Measurements from ENCODE around the gene PIK3R3. TPM values are rescaled to one million over a fixed set of nuclear protein-coding genes. Genes with fewer than 3 reads are reported as not detected.

PIK3R3 gene
- total RNA-seq, 1 experiment from 2014 or later = 36.3 TPM

- Histone ChIP-seq H3K27me3 (ENCODE audit: control insufficient read depth, insufficient read depth, low read length) (no peaks in the 10 kb centered on the region), H3K4me1 (ENCODE audit: control insufficient read depth, insufficient read depth, low read length) (peaks cover 4% of the 10 kb centered on the region; the same call in 1 of the 2 replicates), H3K36me3 (ENCODE audit: control insufficient read depth, insufficient read depth, low read length) (no peaks in the 10 kb centered on the region), H3K27ac (ENCODE audit: low read length) (no peak overlapping the region), H3K9me3 (ENCODE audit: control insufficient read depth, insufficient read depth, low read depth, low read length) (no peaks in the 10 kb centered on the region), H3K4me3 (ENCODE audit: low read depth in 2 of 2, low read length in 2 of 2) (no peak overlapping the region)
- no TSS peak for BruUV-seq (replicated peaks)
- ChIA-PET POLR2A (interaction anchor here (0.6 kb wide), 2 partner anchors 33 to 458 kb away, joined by 5 to 9 read pairs; no protein-coding TSS in a partner anchor), CTCF (no interaction called here)
- no peak for ATAC-seq
- in situ Hi-C loops (cut with HindIII; ENCODE audit: low pct_unique_long_range_greater_than_20kb, low sequenced_read_pairs) (no loop called here), intact Hi-C loops (cut with micrococcal nuclease; ENCODE audit: unreplicated experiment) (no loop called here)
- DNase-seq (ENCODE audit: low read depth, low spot score) = no peak
- TF ChIP-seq SIN3A (IDR thresholded peaks at IDR 0.05; ENCODE audit: borderline replicate concordance, insufficient read depth, low read depth, low read length) (no peak), POLR2AphosphoS5 (IDR thresholded peaks at IDR 0.05; ENCODE audit: low read depth, low read length) (no peak), CTCF (IDR thresholded peaks at IDR 0.05) (no peak), TCF7L2 (IDR thresholded peaks at IDR 0.05; ENCODE audit: low read depth, low read length) (no peak)
- TF ChIP-seq, protein P1, sequence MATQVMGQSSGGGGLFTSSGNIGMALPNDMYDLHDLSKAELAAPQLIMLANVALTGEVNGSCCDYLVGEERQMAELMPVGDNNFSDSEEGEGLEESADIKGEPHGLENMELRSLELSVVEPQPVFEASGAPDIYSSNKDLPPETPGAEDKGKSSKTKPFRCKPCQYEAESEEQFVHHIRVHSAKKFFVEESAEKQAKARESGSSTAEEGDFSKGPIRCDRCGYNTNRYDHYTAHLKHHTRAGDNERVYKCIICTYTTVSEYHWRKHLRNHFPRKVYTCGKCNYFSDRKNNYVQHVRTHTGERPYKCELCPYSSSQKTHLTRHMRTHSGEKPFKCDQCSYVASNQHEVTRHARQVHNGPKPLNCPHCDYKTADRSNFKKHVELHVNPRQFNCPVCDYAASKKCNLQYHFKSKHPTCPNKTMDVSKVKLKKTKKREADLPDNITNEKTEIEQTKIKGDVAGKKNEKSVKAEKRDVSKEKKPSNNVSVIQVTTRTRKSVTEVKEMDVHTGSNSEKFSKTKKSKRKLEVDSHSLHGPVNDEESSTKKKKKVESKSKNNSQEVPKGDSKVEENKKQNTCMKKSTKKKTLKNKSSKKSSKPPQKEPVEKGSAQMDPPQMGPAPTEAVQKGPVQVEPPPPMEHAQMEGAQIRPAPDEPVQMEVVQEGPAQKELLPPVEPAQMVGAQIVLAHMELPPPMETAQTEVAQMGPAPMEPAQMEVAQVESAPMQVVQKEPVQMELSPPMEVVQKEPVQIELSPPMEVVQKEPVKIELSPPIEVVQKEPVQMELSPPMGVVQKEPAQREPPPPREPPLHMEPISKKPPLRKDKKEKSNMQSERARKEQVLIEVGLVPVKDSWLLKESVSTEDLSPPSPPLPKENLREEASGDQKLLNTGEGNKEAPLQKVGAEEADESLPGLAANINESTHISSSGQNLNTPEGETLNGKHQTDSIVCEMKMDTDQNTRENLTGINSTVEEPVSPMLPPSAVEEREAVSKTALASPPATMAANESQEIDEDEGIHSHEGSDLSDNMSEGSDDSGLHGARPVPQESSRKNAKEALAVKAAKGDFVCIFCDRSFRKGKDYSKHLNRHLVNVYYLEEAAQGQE (IDR thresholded peaks at IDR 0.05; ENCODE audit: insufficient read depth in 1 of 2, low read depth in 2 of 2, low read length in 1 of 2) = no peak
Measured at GRCh38 chr1:46118856-46119255, 13.6 kb downstream of the PIK3R3 start.

GRCh38 chr1:46117810-46118494 lies 14.5 kb downstream of the PIK3R3 start:
- TF ChIP-seq, protein P1 (IDR thresholded peaks at IDR 0.05; ENCODE audit: insufficient read depth in 1 of 2, low read depth in 2 of 2, low read length in 1 of 2) = no peak
- TF ChIP-seq CTCF (IDR thresholded peaks at IDR 0.05) (no peak), SIN3A (IDR thresholded peaks at IDR 0.05; ENCODE audit: borderline replicate concordance, insufficient read depth, low read depth, low read length) (no peak), TCF7L2 (IDR thresholded peaks at IDR 0.05; ENCODE audit: low read depth, low read length) (no peak), POLR2AphosphoS5 (IDR thresholded peaks at IDR 0.05; ENCODE audit: low read depth, low read length) (no peak)
- Histone ChIP-seq H3K36me3 (ENCODE audit: control insufficient read depth, insufficient read depth, low read length) (no peaks in the 10 kb centered on the region), H3K4me1 (ENCODE audit: control insufficient read depth, insufficient read depth, low read length) (peaks cover 4% of the 10 kb centered on the region; the same call in 1 of the 2 replicates), H3K4me3 (ENCODE audit: low read depth in 2 of 2, low read length in 2 of 2) (no peak overlapping the region), H3K27ac (ENCODE audit: low read length) (no peak overlapping the region), H3K27me3 (ENCODE audit: control insufficient read depth, insufficient read depth, low read length) (no peaks in the 10 kb centered on the region), H3K9me3 (ENCODE audit: control insufficient read depth, insufficient read depth, low read depth, low read length) (no peaks in the 10 kb centered on the region)
- intact Hi-C loops (cut with micrococcal nuclease; ENCODE audit: unreplicated experiment) (no loop called here), in situ Hi-C loops (cut with HindIII; ENCODE audit: low pct_unique_long_range_greater_than_20kb, low sequenced_read_pairs) (no loop called here)
- ChIA-PET CTCF (interaction anchor here (1.0 kb wide), 1 partner anchor 63 kb away, joined by 6 read pairs; no protein-coding TSS in a partner anchor), POLR2A (interaction anchor here (0.5 kb wide), 1 partner anchor 13 kb away, joined by 3 read pairs; no protein-coding TSS in a partner anchor)
- DNase-seq (ENCODE audit: low read depth, low spot score) (no peak), ATAC-seq (peak; percentile 34; the same call in 1 of the 2 replicates)
- no TSS peak for BruUV-seq (replicated peaks)

Measured in Panc1 (cell line).